CD4-positive, alpha-beta T cell treated with Interleukin-6 for 4 hours (primary cell): ENCODE results near the gene KRT80.

Source experiments
- DNase-seq: peaks from one replicate; pipeline ENCODE4 v3.0.0-alpha.2; 2020; ENCODE audit warnings: mixed read lengths

The KRT80 gene

GRCh38 chr12:52195065-52195730 lies 3.4 kb upstream of the KRT80 start:
- no peak for DNase-seq

- DNase-seq: no peak
Measured at GRCh38 chr12:52193991-52194390, 2.2 kb upstream of the KRT80 start.

- no peak for DNase-seq
Measured at GRCh38 chr12:52193532-52193931, 1.7 kb upstream of the KRT80 start.

- no peak for DNase-seq
Measured at GRCh38 chr12:52190860-52191729, 719 bp downstream of the KRT80 start.

DNA sequence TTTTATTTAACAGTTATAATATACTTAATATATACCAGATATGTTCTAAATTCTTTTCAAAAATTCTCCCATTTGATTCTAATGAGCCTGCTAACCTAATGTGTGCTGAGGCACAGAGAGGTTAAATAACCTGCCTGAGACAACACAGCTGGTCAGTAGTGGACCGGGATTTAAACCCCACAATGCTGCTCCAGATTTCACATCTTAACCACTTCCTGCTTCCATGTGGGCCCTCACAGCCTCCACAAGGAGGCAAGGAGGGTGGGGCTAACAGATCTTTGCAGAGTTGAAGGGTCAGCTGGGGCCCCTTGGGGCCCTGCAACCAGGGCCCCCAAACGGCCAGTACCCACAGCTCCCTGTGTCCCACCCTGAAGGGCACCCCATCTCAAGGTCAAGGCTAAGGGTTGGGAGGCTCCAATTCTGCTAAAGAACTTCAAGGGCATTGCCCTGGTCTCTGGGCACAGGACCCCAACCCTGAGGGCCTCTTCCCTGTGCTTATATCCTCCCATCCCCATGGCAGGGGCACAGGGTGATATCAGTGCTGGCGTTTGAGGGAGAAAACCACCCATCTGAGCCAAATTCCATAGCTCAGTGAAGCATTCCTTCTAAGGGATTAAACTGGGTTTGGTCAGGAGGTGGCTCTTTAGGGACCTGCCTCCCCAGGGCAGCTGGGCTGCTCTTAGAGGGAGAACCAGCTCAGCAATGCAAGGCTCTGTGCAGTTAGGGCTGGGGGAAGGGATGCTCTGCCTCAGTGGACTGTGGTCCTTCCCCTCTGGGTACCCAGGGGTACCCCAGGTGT lies 2.2 kb downstream of the KRT80 start:
- no peak for DNase-seq

GRCh38 chr12:52188658-52189057 lies 3.2 kb downstream of the KRT80 start:
- no peak for DNase-seq

- no peak for DNase-seq
Measured at GRCh38 chr12:52187640-52188039, 4.2 kb downstream of the KRT80 start.

DNA sequence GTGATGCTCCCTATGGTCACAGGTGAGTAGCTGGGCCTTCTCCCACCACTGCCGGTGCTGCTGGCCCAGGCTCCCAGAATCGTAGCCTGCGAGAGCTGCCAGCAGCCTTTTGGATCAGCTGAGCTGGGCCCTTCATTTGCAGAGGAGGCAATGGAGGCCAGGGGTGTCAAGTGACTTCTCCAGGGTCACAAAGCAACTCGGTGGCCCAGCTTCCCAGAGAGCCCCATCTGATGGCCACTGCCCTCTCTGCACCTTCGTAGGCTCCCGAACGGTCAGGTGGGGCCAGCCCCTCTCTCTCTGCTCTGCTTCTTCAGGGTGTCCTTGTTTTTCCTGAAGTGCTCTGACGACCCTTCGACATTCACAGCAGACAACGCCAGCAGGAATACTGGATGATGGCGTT lies 4.6 kb downstream of the KRT80 start:
- no peak for DNase-seq

DNA sequence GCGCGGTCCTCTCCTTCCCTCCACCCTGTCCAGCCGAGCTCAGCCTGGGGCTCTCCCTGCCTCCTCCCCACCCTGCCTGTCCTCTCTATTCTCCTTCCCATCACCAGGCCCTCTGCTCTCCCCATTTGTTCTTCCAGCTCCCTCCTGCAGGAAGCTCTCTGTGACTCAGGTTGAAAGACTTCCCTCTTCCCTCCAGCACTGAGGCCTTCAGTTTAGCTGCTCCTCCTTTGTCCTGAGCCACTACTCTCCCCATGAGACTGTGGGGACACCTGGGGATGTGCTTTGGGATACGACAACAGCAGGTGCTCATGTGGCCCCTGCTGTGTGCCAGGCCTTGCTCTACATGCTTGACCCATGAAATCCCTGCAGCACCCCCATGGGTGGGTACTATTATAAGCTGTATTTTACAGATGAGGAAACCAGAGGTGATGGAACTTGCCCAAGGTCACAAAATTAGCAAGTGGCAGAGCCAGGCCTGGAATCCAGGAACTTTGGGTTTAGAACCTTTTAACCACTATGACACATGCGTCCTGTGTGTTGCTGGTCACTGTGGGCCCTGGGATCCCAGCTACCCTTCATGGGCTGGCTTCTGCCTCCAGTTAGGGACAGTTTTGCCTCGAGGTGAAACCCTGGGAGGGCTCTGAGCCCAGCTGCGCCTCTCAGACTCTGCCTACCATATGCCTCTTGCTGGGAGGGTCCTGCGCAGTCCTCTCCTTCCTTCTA lies 5.5 kb downstream of the KRT80 start:
- DNase-seq: no peak

- no peak for DNase-seq
Measured at GRCh38 chr12:52185400-52185967, 6.3 kb downstream of the KRT80 start.

DNA sequence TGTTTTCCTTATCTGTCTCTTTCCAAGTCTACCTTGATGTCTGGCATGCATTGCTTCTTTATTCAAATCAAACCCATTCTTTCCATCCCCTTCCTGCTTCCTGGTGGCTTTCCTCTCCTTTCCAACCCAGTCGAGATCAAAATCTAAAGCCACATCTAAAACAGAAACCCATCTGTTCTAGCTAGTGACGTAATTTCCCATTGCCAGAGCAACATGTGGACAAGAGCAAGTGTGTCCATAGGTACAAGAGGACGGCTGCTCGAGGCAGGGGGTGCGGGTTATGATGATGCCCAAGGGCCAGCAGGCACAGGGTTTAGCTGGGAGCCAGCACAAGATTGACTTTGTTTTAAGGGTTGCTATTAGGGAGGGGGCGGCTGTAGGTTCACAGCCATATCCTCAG lies 7.0 kb downstream of the KRT80 start:
- DNase-seq: no peak

- no peak for DNase-seq
Measured at GRCh38 chr12:52183971-52184370, 7.8 kb downstream of the KRT80 start.

DNA sequence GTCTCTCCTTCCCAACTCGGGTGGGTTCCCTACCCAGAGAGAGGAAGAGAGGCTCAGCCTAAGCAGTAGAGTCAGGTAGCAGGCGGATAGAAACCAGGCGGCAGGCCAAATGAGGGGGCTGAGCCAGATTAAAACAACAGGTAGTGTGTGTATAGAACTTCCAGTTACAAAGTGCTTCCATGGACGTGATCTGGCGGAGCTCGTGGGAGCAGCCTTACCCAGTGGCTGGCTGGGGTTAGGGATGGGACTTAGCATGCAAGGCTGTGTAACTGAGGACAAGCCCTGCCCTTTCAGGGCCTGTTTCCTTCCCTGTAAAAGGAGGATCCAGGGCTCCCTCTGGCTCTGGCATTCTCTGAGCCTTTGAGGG lies 8.3 kb downstream of the KRT80 start:
- DNase-seq: no peak

DNA sequence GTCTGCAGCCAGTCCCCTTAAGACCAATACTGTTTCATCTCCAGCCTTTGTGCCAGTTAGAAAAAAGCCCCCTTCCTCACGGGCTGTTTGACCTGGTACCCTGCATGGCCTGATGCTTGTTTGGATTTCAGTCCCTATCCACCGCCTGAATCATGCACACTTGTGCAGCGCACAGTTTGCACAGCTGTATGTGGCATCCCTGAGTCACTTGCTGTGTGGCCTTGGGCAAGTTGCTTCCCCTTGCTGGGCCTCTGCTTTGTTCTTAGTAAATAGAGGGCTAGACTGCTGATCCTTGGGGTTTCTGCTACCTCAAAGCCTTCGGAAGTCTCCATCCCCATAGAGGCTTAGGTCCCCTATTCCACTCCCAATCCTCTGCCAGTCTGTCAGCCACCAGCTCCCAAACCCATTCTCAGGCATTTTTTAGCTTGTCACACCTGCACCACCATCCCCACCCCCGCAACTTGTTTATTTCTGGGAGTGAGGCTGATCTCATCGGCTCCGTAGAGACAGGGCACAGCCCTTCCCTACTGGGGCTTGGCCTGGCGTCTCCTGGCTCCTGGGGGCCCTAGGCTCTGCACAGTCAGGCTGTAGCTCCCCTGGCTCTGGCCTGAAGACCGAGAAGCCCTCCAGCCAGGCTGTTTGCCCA lies 8.8 kb downstream of the KRT80 start:
- no peak for DNase-seq

- DNase-seq: no peak
Measured at GRCh38 chr12:52182384-52182783, 9.4 kb downstream of the KRT80 start.

- no peak for DNase-seq
Measured at GRCh38 chr12:52181746-52182145, 10.1 kb downstream of the KRT80 start.

- DNase-seq: no peak
Measured at GRCh38 chr12:52180971-52181628, 10.7 kb downstream of the KRT80 start.

- DNase-seq: no peak
Measured at GRCh38 chr12:52179396-52179973, 12.3 kb downstream of the KRT80 start.

DNA sequence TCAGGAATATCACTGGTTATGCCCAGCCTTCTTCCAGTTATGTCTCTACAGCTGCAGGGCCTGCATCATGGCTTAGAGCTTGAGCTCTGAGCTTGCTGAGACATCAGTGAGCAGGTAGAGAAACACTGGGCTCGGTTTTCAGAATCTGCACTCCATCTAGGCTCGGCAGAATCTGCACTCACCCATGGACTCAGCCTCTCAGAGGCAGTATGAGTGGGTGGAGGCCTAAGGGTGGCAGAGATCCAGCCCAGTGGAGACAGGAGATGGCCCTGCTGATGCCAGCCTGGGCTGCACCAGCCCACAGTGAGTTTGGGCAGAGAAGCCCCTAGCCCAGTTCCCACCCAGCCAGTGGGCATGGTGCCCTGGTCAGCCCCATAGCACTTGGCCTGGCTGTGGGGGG lies 12.8 kb downstream of the KRT80 start:
- no peak for DNase-seq

- DNase-seq: no peak
Measured at GRCh38 chr12:52178443-52178842, 13.4 kb downstream of the KRT80 start.
